ENCODE data around the gene PARD3. TPM values are rescaled to one million over a fixed set of nuclear protein-coding genes. Genes with fewer than 3 reads are reported as not detected.

PARD3 gene
- total and polyA plus RNA-seq, 12 donors, result 17.0 to 93.8 (median 47.3) TPM

DNA sequence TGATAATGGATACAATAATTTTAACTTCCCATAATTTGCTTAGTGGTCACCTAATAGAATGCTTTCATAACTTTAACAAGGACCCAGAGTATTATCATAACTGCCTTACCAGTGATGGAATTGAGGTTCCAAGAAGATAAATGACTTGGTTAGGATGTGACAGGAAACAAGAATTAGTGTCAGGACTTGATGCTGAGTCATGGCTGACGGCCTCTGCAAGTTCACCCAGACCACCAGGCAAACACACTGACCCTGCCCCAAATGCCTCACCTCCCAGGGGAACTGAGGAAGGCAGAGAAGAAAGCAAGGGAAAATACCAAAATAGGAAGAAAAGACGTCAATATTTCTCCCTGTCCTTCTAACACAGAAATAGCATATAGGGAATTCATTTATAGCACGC, 636.3 kb downstream of the PARD3 start:
- DNase-seq, result no peak
- 73 to 78% (median 75%) methylated on average over 3 of the region's 3 CpGs for WGBS, 4 donors
- Histone ChIP-seq H3K36me3 (replicated peaks in 1 of 2) (no peaks in the 10 kb centered on the region), H3K27ac (no peak overlapping the region), H3K4me1 (replicated peaks in 1 of 2) (peaks cover 0 to 5% of the 10 kb centered on the region in 2 donors), H3K27me3 (no peaks in the 10 kb centered on the region), H3K9me3 (replicated peaks in 1 of 3) (no peaks in the 10 kb centered on the region), H3K4me3 (no peak overlapping the region)
- intact Hi-C loops (cut with DNase I), result no loop called here
- no peak for TF ChIP-seq POLR2A (IDR thresholded peaks at IDR 0.05)
- TF ChIP-seq, protein P1, sequence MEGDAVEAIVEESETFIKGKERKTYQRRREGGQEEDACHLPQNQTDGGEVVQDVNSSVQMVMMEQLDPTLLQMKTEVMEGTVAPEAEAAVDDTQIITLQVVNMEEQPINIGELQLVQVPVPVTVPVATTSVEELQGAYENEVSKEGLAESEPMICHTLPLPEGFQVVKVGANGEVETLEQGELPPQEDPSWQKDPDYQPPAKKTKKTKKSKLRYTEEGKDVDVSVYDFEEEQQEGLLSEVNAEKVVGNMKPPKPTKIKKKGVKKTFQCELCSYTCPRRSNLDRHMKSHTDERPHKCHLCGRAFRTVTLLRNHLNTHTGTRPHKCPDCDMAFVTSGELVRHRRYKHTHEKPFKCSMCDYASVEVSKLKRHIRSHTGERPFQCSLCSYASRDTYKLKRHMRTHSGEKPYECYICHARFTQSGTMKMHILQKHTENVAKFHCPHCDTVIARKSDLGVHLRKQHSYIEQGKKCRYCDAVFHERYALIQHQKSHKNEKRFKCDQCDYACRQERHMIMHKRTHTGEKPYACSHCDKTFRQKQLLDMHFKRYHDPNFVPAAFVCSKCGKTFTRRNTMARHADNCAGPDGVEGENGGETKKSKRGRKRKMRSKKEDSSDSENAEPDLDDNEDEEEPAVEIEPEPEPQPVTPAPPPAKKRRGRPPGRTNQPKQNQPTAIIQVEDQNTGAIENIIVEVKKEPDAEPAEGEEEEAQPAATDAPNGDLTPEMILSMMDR (IDR thresholded peaks at IDR 0.05), result no peak

DNA sequence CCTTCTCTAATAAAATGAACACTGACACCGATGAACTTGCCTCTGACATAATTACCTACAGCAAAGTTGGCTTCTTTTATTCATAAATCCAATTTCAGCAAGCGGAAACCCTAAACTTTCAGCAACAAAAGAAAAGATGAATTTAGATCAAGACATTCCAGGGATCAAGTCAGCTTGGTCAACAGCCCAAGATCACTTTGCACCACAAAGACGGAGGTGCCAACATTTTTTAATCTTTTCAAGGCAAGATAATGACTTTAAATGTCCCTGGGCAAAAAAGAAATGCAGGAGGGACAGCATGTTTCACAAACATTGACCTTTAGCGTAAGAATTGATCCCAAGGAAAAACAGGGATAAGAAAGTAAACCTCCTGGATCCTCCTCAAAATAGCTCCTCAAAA, 636.9 kb downstream of the PARD3 start:
- Histone ChIP-seq H3K4me3 (no peak overlapping the region), H3K27me3 (no peaks in the 10 kb centered on the region), H3K9me3 (replicated peaks in 1 of 3) (no peaks in the 10 kb centered on the region), H3K36me3 (replicated peaks in 1 of 2) (no peaks in the 10 kb centered on the region), H3K4me1 (replicated peaks in 1 of 2) (peaks cover 0 to 5% of the 10 kb centered on the region in 2 donors), H3K27ac (no peak overlapping the region)
- no peak for DNase-seq
- intact Hi-C loops (cut with DNase I), result no loop called here
- TF ChIP-seq, protein P1 (IDR thresholded peaks at IDR 0.05), result no peak
- TF ChIP-seq POLR2A (IDR thresholded peaks at IDR 0.05), result no peak
- WGBS, 4 donors, result 63 to 75% (median 70%) methylated on average over 4 of the region's 4 CpGs

DNA sequence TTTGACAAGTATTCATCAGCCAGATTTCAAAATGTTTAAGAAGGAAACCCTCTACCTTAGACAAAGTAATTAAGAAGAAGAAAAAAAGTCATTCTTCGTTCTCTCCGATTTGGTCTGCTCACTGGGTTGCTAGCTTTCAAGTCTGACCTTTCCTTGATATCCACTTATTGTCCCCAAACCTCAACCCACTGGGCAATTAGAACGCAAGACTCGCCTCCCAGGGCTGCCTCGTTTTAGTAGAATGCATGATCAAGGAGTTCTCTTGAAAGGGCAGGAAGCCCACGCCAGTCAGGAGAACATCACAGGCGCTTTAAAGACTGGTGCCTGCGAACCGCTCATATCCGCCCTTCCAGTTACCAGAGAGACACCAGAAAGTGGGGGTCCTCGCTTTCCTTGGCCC, 637.7 kb downstream of the PARD3 start:
- H3K4me3 ChIP-seq, result no peak overlapping the region
- WGBS, 4 donors, result 86 to 96% (median 93%) methylated on average over 11 of the region's 11 CpGs
- peaks cover 0 to 5% of the 10 kb centered on the region in 2 donors for H3K4me1 ChIP-seq (replicated peaks in 1 of 2)
- no peaks in the 10 kb centered on the region for H3K36me3 ChIP-seq (replicated peaks in 1 of 2)
- intact Hi-C loops (cut with DNase I), result no loop called here
- H3K9me3 ChIP-seq (replicated peaks in 1 of 3), result no peaks in the 10 kb centered on the region
- H3K27ac ChIP-seq, result no peak overlapping the region
- DNase-seq, result no peak
- H3K27me3 ChIP-seq, result no peaks in the 10 kb centered on the region
- no peak for TF ChIP-seq POLR2A (IDR thresholded peaks at IDR 0.05)
- TF ChIP-seq, protein P1 (IDR thresholded peaks at IDR 0.05), result no peak

DNA sequence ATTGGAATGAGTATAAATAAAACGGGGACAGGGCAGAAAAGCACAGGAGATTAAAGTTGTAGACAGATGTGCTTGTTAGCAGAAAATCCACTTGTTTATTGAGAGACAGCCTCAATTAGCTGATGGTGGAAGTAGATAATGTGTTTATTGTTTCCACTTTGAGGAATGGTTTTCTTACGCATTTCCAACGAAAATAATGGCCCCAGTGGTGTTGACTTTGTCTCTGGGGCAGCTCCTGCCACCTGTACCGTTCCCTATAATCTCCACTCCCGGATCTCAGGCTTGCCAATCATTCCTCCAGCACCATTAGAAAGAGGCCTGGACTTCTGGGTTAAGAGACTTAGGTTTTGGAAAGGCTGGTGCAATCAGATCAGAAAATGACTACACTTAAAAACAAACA, 638.7 kb downstream of the PARD3 start:
- Histone ChIP-seq H3K9me3 (replicated peaks in 1 of 3) (no peaks in the 10 kb centered on the region), H3K4me1 (replicated peaks in 1 of 2) (peaks cover 0 to 2% of the 10 kb centered on the region in 2 donors), H3K27ac (no peak overlapping the region), H3K36me3 (replicated peaks in 1 of 2) (no peaks in the 10 kb centered on the region), H3K27me3 (no peaks in the 10 kb centered on the region), H3K4me3 (no peak overlapping the region)
- intact Hi-C loops (cut with DNase I), result no loop called here
- TF ChIP-seq, protein P1 (IDR thresholded peaks at IDR 0.05), result no peak
- no peak for TF ChIP-seq POLR2A (IDR thresholded peaks at IDR 0.05)
- 76 to 94% (median 83%) methylated on average over 5 of the region's 5 CpGs for WGBS, 4 donors
- DNase-seq, result no peak
